GM21529 (cell line): ENCODE results near the gene IGF2BP2.
"Not testable (repeated sequence)": the region's sequence is repeated elsewhere in the genome, so short reads cannot be mapped to it uniquely, and the experiment has no call there.

ENCODE experiments used
- ATAC-seq: cut with Tn5 transposase; IDR thresholded peaks from one replicate; pipeline ENCODE4 v1.9.1; 2021; ENCODE audit not compliant: unreplicated experiment

Gene IGF2BP2

DNA sequence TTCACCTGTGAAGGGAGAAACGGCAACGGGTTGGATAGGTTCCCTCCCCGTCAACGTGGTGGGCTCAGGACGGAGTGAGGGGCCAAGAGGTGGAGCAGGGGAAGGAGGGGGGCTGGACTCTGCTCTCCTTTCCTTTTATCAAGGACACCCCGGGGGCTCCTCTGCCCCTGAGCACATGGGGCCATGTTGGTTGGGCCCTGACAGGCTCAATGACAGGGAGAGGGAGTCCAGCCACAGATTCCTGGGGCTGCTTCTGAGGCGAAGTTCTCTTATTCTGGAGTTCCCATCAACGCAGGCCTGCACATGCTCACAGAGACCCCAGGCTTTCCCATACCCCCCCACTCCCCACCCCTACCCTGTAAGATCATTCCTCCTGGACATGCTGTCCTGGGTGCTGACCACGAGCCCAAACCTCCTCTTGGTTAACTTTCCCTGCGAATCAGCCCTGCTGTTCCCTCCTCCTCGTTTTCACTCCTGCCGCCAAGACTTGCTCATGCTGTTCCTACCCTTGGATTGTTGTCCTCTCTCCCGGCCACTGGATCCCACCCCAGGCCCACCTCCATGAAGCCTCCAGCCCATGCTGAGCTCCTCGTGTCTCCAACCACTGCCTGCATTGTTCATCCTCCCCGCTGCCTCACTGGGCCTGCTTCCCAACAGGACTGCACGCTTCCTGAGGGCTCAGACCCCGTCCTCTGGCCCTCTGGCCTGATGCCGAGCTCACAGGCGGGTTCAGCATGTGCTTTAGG is 177.5 kb downstream of the IGF2BP2 start:
- no peak for ATAC-seq

DNA sequence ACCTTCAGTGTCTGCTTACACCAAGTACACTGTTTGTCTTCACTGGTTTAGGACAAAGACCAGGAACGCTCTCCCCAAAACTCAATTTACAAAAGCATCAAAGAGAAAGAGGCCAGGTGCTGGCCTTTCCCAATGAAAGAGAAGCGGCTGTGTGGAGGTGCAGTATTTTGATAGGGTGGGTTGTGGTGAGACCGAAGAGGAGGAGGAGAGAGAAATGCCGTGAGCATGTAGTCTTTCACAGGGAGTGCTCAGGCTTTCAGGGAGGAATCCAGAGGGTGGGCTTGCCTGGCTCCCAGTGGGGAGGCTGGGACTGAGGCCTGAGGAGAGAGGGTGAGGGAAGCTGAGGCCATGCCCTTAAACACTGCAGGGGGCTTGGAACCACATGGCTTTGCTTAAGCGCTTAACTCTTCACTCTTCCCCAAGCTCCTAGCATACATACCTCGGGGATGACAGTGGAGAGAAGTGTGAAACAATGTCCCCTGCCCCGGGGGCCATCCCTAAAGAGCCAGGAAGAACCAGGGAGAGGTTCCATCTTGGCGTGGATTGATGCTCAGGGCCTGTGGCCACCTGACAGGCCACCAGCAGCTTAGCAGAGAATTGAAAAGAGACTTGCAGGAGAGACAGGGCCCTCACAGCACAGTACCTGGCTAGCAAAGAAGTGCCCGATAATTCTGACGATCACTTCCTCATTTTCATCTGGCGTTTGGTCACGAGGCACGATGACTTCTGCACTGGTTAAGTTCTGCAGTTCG is 178.3 kb downstream of the IGF2BP2 start:
- peak; percentile 59 for ATAC-seq

DNA sequence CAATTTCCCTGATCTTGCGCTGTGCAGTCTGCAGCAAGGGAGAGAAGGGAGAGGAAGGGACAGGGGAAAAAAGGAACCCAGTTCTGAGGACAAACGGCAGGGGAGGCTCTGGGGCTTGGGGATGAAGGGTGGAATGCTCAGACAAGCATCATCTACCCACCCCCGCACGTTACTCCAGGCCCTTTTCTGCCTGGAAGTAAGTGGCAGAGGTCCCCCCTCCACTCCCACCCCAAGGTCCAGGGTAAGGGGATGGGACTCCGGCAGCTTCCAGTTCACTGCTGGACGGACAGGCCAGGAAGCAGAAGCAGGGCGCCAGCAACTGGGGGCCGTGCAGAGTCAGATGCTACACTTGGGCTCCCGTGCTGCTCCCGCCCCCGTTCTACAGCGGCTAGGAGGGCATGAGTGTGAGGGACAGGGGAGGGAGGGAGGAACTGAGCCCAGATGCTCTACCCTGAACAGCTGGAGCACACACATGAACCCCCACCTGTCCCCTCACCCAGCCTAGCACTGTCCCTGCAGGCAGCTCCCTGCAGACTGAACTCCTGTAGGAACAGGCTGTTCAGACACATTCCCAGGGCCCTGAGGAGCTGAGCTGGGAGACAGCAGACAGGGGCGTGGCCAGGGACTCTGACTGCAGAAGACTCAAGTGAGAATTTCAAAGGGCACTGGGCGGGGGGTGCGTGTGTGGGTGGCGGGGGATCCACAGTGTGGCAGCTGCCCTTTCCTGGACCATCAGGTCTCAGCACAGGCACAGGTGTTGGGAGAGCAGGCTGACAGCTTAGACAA is 179.1 kb downstream of the IGF2BP2 start:
- no peak for ATAC-seq

DNA sequence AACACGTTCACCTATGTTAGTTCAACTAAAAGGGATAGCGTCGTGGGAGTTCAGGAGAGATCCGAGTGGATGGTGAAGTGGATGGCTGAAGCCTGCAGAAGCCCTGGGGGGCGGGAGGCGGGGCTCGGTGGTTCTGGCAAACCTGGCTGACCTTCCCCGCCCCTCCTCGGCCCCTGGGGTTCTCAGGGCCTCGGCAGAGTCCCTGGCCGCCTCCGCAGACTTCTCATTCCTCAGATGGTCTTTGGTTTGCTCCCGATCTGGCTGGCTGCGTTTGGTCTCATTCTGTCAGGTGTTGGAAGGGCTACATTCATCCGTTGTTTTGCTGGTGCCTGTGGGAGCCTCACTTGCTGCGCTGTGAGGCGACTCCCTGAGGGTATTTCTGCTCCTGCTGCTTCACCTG is 179.7 kb downstream of the IGF2BP2 start:
- ATAC-seq = not testable (repeated sequence)

DNA sequence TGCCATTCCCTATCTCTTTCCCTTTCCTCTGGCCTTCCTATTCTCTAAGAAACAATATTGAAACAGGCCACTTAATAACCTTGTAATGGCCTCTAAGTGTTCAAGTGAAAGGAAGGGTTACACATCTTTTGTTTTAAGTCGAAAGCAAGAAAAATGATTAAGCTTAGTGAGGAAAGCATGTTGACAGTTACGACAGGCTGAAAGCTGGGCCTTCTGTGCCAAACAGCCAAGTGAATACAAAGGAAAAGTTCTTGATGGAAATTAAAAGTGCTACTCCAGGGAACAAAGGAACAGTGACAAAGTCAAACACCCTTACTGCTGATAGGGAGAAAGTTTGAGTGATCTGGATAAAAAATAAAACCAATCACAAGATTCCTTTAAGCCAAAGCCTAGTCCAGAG is 184.5 kb downstream of the IGF2BP2 start:
- no peak for ATAC-seq

DNA sequence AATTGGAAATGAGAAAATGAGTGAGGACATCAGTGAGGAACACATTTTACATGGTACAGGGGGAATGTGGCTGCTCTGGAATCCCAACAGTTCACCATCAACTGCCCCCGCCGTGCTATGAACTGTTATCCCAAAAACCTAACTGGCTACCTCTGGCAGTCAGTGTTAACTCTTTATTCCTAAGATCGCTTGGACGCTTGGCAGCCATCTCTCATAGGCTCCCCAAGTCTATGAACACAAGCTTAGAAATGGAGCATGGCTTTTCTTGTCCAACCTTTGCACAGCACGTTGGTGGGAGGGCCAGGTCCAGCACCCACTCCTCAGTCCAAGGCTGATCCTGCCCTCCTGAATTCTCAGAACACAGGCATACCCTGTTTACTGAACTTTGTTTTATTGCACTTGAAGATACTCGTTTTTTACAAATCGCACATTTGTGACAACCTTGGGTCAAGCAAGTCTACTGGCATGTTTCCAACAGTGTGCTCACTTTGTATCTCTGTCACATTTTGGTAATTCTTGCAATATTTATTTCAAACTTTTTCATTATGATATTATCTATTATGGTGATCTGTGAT is 185.1 kb downstream of the IGF2BP2 start:
- ATAC-seq = no peak

DNA sequence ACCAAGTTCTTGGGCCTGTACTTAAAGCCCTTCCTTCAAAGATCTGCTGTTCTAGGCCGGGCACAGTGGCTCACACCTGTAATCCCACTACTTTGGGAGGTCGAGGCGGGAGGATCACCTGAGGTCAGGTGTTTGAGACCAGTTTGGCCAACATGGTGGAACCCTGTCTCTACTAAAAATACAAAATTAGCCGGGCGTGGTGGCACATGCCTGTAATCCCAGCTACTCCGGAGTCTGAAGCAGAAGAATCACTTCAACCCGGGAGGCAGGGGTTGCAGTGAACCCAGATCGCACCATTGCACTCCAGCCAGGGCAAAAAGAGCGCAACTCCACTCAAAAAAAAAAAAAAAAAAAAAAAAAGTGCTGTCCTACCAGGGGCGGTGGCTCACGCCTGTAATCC is 186.2 kb downstream of the IGF2BP2 start:
- not testable (repeated sequence) for ATAC-seq

DNA sequence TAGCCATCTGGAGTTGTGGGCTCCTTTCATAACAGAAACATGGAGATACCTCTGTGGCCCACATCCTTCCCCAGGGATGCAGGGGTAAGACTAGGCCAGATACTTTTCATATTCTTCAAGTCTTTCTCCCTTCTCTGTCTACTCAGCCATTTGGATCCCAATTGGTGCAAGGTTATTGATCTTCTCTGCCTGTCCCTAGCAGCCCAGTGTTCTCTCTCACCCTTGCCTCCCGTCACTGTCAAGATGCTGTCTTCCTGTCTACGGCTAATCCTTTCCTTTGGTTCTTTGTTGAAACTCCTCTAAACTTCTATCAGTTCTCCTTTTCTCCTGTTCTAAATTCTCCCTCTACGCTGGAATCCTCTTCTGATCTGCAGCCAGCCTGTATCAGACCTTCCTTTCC is 187.5 kb downstream of the IGF2BP2 start:
- no peak for ATAC-seq

DNA sequence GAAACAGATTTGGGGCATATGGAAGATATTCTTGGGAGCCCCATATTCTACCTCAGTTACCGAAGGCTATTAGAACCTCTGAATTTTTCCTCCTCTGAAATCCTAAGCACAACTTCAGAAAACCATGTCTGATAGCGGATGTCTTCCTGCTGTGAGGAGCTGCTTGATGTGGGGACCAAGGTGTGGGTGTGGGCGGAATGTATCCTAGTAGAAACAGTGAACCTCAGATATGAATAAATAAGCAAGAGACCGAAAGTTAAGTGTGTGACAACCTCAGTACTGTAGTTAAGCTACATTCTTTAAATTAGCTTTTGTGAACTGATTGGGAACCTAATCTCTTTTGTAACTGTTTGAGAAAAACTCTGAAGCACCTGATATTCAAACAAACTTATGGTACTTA is 191.8 kb downstream of the IGF2BP2 start:
- ATAC-seq = no peak

DNA sequence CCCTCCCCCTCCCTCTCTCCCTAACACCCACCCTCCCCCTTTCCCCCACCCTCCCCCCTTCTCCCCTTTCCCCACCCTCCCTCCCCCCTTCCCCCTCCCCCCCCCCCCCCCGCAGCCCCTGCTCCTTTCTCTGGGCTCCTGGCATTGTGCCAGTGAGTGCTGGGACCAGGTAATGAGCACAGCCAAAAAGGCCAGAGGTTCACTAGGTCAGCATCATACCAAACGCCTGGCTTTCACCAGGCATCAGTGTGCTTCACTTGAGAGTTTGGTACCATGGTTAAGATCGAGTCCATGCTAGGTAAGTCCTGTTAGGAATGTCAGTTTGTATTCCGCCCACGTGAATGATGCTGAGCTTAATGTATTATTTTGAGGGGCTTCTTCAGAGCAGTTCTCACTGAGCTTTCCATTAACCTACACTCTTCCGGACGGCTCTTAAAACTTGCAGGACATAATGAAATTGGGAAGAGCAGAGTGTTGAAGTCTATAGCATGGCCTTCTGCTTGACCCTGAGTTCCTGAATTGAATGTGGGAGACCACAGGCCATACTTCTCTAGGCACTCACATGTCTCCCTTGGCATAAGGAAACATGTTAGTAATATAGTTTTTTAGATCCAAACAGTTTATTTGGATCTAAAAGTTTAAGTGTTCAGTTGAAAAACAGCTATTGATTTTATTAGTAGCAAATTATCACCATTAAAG is 193.2 kb downstream of the IGF2BP2 start:
- no peak for ATAC-seq

DNA sequence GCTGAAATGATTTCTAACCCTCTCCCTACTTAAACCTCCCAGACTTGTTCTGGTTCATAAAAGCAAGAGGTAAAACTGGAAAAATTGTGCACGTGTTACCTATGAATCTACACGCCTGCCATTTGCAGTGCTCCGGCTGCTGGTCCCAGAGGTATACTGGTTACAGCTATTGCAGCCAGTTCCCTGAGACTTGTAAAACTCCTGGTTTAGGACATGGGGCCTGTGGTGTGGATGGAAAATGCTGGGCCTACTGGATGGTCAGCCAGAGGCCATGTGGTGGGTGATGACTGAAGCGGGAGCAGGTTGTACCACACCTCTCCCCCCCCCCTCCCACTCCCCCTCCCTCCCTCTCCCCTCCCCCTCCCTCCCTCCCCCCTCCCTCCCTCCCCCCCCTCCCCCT is 193.7 kb downstream of the IGF2BP2 start:
- ATAC-seq = no peak

DNA sequence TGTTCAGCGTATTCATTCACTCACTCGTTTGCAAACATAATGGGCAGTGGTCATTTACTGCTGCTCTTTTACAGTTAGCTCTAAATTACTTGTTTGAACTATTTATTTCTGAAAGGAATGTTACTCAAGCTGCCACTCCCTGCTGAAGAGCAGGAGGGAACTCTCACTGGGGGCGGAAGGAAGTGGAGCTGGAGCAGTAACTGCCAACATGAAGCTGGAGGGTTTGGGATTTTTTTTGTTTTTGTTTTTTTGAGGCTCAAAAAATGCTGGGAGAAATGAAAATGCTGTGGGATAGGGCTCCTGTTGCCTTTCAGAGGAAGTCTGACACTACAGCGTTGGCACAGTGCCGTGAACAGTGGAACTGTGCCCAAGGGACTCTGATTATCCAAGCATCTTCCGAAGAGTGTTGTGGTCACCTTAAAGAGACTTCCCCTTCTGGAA is 194.6 kb downstream of the IGF2BP2 start:
- no peak for ATAC-seq

DNA sequence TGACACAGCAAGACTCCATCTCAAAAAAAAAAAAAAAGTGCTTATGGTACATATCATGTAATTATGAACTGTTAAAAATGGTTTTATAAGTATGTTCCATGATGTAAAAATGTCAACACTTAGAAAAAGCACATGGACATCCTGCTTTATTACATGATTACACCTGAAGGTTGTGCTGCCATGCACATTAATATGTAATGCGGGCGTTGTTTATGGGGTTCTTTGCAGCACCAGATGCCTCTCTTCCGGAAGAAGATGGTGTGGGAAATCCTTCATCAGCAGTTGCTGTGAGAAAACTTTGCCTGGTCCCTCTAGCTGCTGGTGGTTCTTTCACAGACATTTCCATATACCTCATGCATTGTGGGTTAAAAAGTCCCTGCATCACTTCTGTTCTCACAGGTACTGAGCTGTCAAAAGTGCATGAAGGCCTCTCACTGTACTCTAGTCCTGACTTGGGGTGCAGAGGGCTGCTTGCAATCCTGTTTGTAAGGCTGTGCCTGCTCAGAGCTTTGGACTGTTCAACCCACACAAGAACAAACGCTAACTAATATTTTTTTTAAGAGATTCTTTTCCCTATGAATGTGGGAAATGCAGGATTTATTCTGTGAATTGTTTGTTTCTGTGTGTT is 195.2 kb downstream of the IGF2BP2 start:
- no peak for ATAC-seq

DNA sequence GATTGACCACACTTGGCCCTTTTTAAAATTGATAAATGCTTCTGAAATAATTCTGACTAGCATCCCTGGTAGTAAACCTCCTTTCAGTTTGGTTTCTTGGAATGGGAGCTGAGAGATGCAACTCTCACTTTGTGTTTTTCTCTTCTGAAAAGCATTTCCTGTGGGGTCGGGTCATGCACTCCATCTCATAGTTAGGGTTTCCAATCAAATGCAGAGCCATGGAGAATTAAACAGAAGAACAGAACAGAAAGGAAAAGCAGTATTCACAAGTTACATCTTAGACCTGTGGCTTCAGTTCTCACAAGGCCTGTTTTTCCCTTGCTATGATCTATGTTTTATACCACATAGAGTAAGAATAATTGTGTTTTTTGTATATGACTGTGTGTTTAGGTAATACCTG is 199.1 kb downstream of the IGF2BP2 start:
- no peak for ATAC-seq

DNA sequence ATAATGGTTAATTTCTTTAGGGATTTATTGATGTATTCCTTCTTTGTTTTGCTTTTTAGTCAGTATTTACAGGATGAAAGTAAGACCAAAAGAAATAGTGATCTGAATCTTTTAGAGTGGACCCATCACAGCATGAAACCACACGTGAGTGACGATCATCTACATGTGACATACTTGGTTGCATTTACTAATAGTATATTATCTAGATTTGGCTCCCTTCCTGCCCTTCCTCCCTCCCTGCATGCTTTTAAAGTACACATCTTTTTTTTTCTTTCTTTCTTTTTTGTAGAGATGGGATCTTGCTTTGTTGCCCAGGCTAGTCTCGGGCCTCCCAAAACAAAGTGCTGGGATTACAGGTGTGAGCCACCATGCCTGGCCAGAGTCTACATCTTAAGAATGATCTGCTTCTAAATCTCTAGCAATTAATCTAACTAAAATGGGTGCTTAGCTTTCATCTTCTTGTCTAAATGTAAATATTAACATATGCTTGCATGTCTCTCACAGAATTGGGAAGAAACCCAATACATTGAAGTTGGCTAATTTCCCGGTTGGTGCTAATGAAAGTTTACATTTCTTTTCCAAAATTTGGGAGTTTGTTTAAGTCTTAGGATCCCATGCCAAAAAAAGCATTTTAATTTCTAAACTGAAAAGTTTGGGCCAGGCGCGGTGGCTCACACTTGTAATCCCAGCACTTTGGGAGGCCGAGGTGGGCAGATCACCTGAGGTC is 200.7 kb downstream of the IGF2BP2 start:
- no peak for ATAC-seq

DNA sequence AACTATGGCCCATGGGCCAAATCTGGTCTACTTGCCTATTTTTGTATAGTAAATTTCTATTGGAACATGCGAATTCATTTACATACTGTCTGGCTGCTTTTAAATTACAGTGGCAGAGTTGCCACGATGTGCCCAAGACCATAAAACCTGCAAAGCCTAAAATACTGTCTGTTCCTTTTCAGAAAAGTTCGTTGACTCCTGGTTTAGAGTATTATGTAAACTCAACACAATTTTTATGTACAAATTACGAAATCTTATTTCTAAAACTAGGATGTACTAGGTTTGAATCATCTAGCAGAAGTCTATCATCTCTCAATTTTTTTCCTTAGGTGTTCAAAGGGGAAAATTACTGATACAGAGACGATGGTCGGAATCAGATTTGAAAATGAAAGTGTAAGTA is 211.8 kb downstream of the IGF2BP2 start:
- no peak for ATAC-seq

DNA sequence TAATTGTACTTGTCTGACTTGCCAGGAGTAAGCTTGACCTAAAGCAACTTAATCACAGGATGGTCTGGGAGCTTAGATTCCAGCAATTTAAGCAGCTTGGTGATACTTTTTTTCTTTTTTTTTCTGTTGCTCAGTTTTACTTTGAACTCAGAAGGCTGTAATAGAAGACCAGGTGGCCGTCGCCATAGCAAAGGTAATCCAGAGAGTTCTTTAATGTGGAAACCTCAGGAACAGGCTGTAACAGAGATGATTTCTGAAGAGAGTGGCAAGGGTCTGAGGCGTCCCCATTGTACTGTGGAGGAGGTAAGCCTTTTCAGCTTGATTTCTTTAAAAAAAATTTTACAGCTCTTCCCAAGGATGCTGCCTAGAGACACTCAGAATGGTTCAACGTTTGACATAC is 218.6 kb downstream of the IGF2BP2 start:
- no peak for ATAC-seq

DNA sequence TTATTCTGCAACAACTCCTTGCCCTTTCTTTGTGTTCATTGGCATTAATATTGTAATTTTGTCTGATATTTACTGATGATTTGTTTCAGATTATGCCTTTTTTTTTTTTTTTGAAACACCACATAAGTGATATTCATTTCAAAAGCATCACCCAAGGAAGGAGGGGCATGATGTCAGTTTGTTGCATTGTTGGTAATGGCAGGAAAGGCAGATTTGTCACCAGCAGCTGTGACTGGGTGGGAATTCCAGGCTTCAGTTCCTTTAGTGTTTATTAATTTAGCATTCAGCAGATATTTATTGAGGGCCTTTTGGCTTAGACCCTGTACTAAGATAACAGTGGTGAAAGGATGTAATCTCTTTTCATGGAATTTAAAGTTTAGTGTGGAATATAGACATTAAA is 219.3 kb downstream of the IGF2BP2 start:
- ATAC-seq = no peak

DNA sequence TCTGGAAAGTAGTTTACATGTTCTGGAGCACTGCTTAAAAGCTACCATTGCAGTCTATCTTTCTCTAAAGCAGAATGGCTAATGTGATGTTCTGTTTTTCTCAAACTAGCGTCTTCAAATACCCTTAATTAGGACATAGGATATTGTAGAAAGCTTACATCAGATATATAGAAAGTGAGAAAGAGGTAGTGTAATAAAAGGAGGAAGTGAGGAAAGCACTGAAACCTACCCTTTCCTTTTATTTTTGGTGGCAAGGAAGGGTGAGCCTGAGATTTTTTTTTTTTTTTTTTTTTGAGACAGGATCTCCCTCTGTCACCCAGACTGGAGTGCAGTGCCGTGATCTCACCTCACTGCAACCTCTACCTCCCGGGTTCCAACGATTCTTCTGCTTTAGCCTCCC is 229.3 kb downstream of the IGF2BP2 start:
- peak; percentile 86 for ATAC-seq

DNA sequence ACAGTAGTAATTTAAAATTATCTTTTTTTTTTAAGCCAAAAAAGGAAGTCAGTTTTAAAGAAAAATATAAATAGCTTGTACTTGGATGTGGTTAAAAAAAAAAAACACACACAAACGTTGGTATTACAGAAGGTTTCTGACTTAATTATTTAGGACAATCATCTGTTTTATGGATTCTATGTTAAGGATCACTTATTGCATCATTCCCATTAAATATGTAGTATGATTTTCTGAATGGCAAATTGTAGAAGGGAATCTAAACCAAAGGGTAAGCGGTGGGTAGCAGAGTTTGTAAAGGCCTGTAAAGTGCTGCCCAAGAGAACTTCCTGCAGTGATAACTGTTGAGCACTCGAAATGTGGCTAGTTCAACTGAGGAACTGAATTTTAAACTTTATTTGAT is 230.8 kb downstream of the IGF2BP2 start:
- ATAC-seq = no peak
